Measurements from ENCODE around the gene INF2. TPM values are rescaled to one million over a fixed set of nuclear protein-coding genes. Genes with fewer than 3 reads are reported as not detected.

The INF2 gene
- total and polyA plus RNA-seq, 5 donors from 2014 or later = 4.2 to 74.3 (median 7.9) TPM

DNA sequence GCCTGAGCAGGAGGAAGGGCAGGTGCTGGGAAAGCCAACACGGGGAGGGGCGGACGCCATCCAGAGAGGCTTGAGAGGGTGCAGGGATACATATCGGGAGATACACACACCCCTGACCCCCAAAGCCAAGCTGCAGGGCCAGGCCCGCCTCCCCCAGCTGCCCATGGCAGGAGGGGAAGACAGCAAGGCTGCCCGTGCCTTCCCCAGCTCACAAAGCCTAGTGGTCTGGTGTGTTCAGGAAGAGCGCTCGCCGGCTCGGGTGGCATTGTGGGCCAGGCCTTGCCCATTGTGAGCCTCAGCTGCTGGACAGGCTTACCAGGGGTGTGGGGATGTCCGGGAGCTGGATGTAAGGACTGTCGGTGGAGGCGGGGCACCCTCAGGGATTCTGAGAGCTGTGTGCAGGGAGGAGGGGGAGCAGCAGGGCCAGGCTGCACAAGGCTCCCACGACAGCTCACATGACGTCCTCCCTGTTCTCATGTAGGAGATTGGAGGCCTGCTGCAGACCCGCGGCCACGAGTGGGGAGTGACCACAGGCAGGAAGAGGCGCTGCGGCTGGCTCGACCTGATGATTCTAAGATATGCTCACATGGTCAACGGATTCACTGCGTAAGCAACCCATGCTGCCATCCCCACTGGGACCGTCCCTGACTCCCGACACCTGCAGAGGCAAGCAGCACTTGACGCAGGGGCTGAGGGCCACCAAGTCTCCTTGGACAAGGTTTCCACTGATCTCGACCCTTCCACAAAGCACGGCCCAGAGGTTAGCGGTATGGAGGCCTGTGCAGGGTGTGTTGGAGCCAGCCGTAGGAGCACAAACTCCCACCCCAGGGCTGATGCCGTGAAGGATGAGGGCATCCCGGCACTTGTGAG is 53.4 kb downstream of the INF2 start:
- no peaks in the 10 kb centered on the region for H3K36me3 ChIP-seq (ENCODE audit: control insufficient read depth, insufficient read depth, low read length)
- peaks cover 0 to 6% (median 0%) of the 10 kb centered on the region in 4 donors for H3K4me1 Mint-ChIP-seq
- no peak overlapping the region for H3K4me3 Mint-ChIP-seq
- no peak overlapping the region for H3K4me3 ChIP-seq (ENCODE audit: low read depth, low read length)
- H3K27me3 ChIP-seq (ENCODE audit: control insufficient read depth, insufficient read depth, low read length) = no peaks in the 10 kb centered on the region
- no peak for DNase-seq
- peak overlapping the region in 1 of 3 donors; percentile 20 for H3K27ac Mint-ChIP-seq
- H3K4me1 ChIP-seq (ENCODE audit: control insufficient read depth, insufficient read depth, low read length, poor library complexity, severe bottlenecking) = peaks cover 6% of the 10 kb centered on the region
- peaks cover 7% of the 10 kb centered on the region for H3K36me3 Mint-ChIP-seq
- no peaks in the 10 kb centered on the region for H3K9me3 Mint-ChIP-seq
- no peaks in the 10 kb centered on the region for H3K9me3 ChIP-seq (ENCODE audit: control insufficient read depth in 2 of 2, low read length in 2 of 2)
- H3K27me3 Mint-ChIP-seq = no peaks in the 10 kb centered on the region
- no peak overlapping the region for H3K27ac ChIP-seq (ENCODE audit: insufficient read depth, low read length, poor library complexity, severe bottlenecking)
- ATAC-seq (ENCODE audit: low read depth in 2 of 2) = no peak

DNA sequence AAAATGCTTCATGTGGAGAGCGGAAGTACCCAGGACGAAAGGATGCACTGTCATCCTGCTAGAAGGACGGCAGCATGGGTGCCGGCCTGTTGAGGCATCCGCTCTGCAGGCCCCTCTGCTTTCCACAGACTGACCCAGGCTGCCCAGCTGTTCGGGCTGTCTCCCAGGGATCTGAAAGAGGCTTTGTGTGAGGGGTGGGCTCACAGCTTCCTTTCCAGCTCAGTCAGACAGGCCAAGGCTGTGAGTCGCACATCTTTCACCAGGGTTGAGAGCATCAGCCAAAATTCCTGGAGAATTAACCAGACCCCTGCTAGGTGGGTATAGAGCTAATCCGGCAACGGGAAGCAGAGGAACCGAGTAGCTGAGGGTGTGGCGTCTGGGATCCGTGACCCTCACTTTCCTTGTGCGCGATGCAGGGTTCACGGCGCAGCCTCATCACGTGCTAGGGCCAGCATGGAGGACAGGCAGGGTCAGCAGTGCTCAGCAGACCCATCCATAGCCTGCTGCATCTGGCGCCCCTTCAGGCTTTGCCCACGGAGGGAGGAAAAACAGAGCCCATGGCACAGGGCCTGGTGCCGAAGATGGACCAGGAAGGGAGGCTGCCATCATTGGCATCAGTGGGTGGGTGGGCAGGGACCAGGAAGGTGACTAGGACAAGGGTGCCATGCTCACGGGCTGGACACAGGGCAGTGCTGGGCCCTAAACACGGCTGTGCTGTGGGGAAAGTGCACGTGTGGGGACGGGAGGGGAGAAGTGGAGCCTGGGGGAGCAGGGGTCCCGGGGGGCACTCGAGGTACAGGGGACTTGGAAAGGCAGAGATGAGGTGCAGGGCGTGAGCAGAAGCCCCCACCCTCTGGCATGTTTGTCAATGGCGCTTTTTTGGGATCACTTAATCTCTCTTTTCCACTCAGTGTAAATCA is 54.3 kb downstream of the INF2 start:
- H3K27me3 ChIP-seq (ENCODE audit: control insufficient read depth, insufficient read depth, low read length) = no peaks in the 10 kb centered on the region
- Mint-ChIP-seq H3K4me3 (no peak overlapping the region), H3K27ac (peak overlapping the region in 2 of 3 donors; percentile 5 to 20), H3K9me3 (no peaks in the 10 kb centered on the region), H3K4me1 (peaks cover 0 to 6% (median 0%) of the 10 kb centered on the region in 4 donors), H3K27me3 (no peaks in the 10 kb centered on the region), H3K36me3 (peaks cover 7% of the 10 kb centered on the region)
- DNase-seq (no peak), ATAC-seq (ENCODE audit: low read depth in 2 of 2) (no peak)
- no peak overlapping the region for H3K27ac ChIP-seq (ENCODE audit: insufficient read depth, low read length, poor library complexity, severe bottlenecking)
- H3K36me3 ChIP-seq (ENCODE audit: control insufficient read depth, insufficient read depth, low read length) = no peaks in the 10 kb centered on the region
- H3K4me3 ChIP-seq (ENCODE audit: low read depth, low read length) = no peak overlapping the region
- no peaks in the 10 kb centered on the region for H3K9me3 ChIP-seq (ENCODE audit: control insufficient read depth in 2 of 2, low read length in 2 of 2)
- H3K4me1 ChIP-seq (ENCODE audit: control insufficient read depth, insufficient read depth, low read length, poor library complexity, severe bottlenecking) = peaks cover 6% of the 10 kb centered on the region

DNA sequence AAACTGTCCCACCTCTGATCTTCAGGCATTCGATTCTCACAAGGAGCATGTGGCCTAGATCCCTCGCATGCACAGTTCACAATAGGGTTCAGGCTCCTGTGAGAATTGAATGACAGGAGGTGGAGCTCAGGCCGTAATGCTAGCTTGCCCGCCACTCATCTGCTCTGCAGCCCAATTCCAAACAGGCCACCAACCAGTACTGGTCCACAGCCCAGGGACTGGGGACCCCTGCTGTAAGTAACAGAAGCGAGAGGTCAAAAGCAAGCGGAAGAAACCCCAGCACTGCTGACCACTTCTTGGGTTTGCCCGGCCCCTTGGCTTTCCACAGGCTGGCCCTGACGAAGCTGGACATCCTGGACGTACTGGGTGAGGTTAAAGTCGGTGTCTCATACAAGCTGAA is 55.1 kb downstream of the INF2 start:
- Histone ChIP-seq H3K4me3 (ENCODE audit: low read depth, low read length) (no peak overlapping the region), H3K27ac (ENCODE audit: insufficient read depth, low read length, poor library complexity, severe bottlenecking) (no peak overlapping the region), H3K9me3 (ENCODE audit: control insufficient read depth in 2 of 2, low read length in 2 of 2) (no peaks in the 10 kb centered on the region), H3K27me3 (ENCODE audit: control insufficient read depth, insufficient read depth, low read length) (no peaks in the 10 kb centered on the region), H3K4me1 (ENCODE audit: control insufficient read depth, insufficient read depth, low read length, poor library complexity, severe bottlenecking) (peaks cover 6% of the 10 kb centered on the region), H3K36me3 (ENCODE audit: control insufficient read depth, insufficient read depth, low read length) (no peaks in the 10 kb centered on the region)
- peaks cover 0 to 6% (median 0%) of the 10 kb centered on the region in 4 donors for H3K4me1 Mint-ChIP-seq
- no peak overlapping the region for H3K27ac Mint-ChIP-seq
- H3K9me3 Mint-ChIP-seq = no peaks in the 10 kb centered on the region
- H3K27me3 Mint-ChIP-seq = no peaks in the 10 kb centered on the region
- H3K4me3 Mint-ChIP-seq = no peak overlapping the region
- DNase-seq (no peak), ATAC-seq (ENCODE audit: low read depth in 2 of 2) (no peak)
- peaks cover 7% of the 10 kb centered on the region for H3K36me3 Mint-ChIP-seq

DNA sequence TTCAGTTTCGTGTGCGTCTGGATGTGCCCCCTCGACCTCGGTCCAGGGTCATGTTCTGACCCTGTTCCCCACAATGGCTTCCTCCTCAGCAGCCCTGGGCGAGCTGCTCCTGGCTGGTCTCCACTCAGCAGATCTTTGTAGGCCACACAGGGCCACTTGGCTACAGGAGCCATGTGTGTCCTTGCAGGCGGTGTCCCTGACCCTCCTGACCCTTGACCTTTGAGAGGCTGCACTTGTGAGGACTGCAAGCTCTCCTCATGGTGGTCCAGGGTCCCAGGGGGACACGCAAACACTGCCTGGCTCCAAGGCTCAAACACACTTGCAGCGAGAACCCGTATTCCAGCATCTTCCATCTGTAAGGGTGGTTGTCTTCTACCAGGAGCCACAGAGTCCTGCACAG is 56.0 kb downstream of the INF2 start:
- peaks cover 0 to 6% (median 0%) of the 10 kb centered on the region in 4 donors for H3K4me1 Mint-ChIP-seq
- H3K9me3 Mint-ChIP-seq = no peaks in the 10 kb centered on the region
- Histone ChIP-seq H3K4me3 (ENCODE audit: low read depth, low read length) (no peak overlapping the region), H3K36me3 (ENCODE audit: control insufficient read depth, insufficient read depth, low read length) (no peaks in the 10 kb centered on the region), H3K27me3 (ENCODE audit: control insufficient read depth, insufficient read depth, low read length) (no peaks in the 10 kb centered on the region), H3K9me3 (ENCODE audit: control insufficient read depth in 2 of 2, low read length in 2 of 2) (no peaks in the 10 kb centered on the region), H3K27ac (ENCODE audit: insufficient read depth, low read length, poor library complexity, severe bottlenecking) (no peak overlapping the region), H3K4me1 (ENCODE audit: control insufficient read depth, insufficient read depth, low read length, poor library complexity, severe bottlenecking) (peaks cover 6% of the 10 kb centered on the region)
- no peak overlapping the region for H3K27ac Mint-ChIP-seq
- H3K27me3 Mint-ChIP-seq = no peaks in the 10 kb centered on the region
- H3K4me3 Mint-ChIP-seq = no peak overlapping the region
- peaks cover 3% of the 10 kb centered on the region for H3K36me3 Mint-ChIP-seq
- DNase-seq (no peak), ATAC-seq (ENCODE audit: low read depth in 2 of 2) (no peak)

DNA sequence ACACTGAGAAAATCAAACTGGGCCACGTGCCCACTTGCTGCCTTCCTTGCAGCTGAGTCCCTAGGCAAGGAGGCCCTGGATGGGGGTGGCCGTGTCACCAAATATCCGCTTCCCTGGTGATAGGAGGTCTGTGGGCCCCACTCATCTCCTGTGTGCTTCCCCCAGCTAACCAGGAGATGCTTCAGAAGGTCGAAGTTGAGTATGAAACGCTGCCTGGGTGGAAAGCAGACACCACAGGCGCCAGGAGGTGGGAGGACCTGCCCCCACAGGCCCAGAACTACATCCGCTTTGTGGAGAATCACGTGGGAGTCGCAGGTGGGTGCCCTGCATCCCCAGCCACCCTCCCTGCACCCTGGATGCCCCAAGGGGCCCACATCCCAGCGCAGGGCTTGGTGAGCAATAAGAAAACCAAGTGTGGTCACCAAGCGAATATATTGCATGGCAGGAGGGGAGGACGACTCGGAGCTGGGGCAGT is 56.7 kb downstream of the INF2 start:
- no peak overlapping the region for H3K4me3 ChIP-seq (ENCODE audit: low read depth, low read length)
- peak overlapping the region in 1 of 4 donors; percentile 30 for H3K4me3 Mint-ChIP-seq
- ATAC-seq (ENCODE audit: low read depth in 2 of 2) = peak in 1 of 2 donors; percentile 30

DNA sequence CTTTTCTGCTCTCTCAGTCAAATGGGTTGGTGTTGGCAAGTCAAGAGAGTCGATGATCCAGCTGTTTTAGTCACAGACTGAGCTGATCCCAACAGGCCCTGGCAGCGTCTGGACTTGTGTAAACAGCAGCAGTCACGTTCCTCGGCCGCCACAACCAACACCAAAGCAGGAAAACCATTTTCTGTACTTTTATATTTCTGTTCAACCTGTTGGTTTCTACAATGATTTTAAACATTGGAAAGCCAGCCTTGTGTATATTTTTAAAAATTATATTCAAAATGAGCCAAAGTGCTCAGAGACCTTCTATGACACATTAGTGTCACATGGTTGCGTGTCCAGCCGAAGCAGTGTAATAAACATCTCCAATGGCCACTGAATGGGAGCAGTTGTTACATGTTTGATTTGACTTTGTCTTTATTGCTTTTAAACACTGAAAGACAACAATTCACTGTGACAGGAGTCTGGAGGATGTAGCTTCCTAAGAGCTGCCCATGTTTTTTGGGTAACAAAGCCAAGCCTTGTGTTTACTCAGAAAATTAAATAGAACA is 57.6 kb downstream of the INF2 start:
- ATAC-seq (ENCODE audit: low read depth in 2 of 2) (no peak), DNase-seq (no peak)
- Mint-ChIP-seq H3K36me3 (no peaks in the 10 kb centered on the region), H3K27me3 (no peaks in the 10 kb centered on the region), H3K27ac (no peak overlapping the region), H3K4me1 (peaks cover 0 to 11% (median 0%) of the 10 kb centered on the region in 4 donors), H3K9me3 (no peaks in the 10 kb centered on the region), H3K4me3 (no peak overlapping the region)
- H3K36me3 ChIP-seq (ENCODE audit: control insufficient read depth, insufficient read depth, low read length) = no peaks in the 10 kb centered on the region
- H3K27ac ChIP-seq (ENCODE audit: insufficient read depth, low read length, poor library complexity, severe bottlenecking) = no peak overlapping the region
- H3K4me3 ChIP-seq (ENCODE audit: low read depth, low read length) = no peak overlapping the region
- peaks cover 9% of the 10 kb centered on the region for H3K4me1 ChIP-seq (ENCODE audit: control insufficient read depth, insufficient read depth, low read length, poor library complexity, severe bottlenecking)
- no peaks in the 10 kb centered on the region for H3K9me3 ChIP-seq (ENCODE audit: control insufficient read depth in 2 of 2, low read length in 2 of 2)
- H3K27me3 ChIP-seq (ENCODE audit: control insufficient read depth, insufficient read depth, low read length) = no peaks in the 10 kb centered on the region

More for the DNA sequence above, 56.7 kb downstream of the INF2 start:
- Mint-ChIP-seq H3K36me3 (no peaks in the 10 kb centered on the region), H3K27ac (no peak overlapping the region), H3K4me1 (peaks cover 0 to 11% (median 0%) of the 10 kb centered on the region in 4 donors), H3K9me3 (no peaks in the 10 kb centered on the region), H3K27me3 (no peaks in the 10 kb centered on the region)
- H3K27ac ChIP-seq (ENCODE audit: insufficient read depth, low read length, poor library complexity, severe bottlenecking) = no peak overlapping the region
- H3K27me3 ChIP-seq (ENCODE audit: control insufficient read depth, insufficient read depth, low read length) = no peaks in the 10 kb centered on the region
- H3K4me1 ChIP-seq (ENCODE audit: control insufficient read depth, insufficient read depth, low read length, poor library complexity, severe bottlenecking) = peaks cover 6% of the 10 kb centered on the region
- peak in 1 of 3 donors; percentile 26 for DNase-seq
- H3K36me3 ChIP-seq (ENCODE audit: control insufficient read depth, insufficient read depth, low read length) = no peaks in the 10 kb centered on the region
- H3K9me3 ChIP-seq (ENCODE audit: control insufficient read depth in 2 of 2, low read length in 2 of 2) = no peaks in the 10 kb centered on the region

DNA sequence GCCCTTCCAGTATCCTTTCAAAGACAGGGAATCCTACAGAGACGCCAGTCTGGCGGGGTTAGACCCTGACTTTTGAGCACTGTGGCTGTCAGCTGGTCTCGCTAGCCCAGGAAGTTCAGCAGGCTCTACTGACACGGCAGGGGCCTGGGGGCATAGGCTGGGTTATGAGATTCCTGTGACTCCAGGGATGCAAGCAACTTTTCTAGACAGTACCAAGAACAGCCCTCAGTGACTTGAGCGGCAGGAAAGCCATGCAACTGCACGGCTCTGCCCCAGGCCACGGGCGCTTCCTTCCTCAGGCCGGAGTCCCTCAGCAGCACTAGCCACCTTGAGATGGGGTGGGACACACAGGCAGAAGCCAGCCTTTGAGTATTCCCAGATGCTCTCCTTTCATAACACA is 58.5 kb downstream of the INF2 start:
- no peak for DNase-seq
- H3K9me3 Mint-ChIP-seq = no peaks in the 10 kb centered on the region

More for the DNA sequence above, 58.5 kb downstream of the INF2 start:
- Histone ChIP-seq H3K27ac (ENCODE audit: insufficient read depth, low read length, poor library complexity, severe bottlenecking) (no peak overlapping the region), H3K9me3 (ENCODE audit: control insufficient read depth in 2 of 2, low read length in 2 of 2) (no peaks in the 10 kb centered on the region), H3K4me3 (ENCODE audit: low read depth, low read length) (no peak overlapping the region), H3K4me1 (ENCODE audit: control insufficient read depth, insufficient read depth, low read length, poor library complexity, severe bottlenecking) (peaks cover 13% of the 10 kb centered on the region), H3K27me3 (ENCODE audit: control insufficient read depth, insufficient read depth, low read length) (no peaks in the 10 kb centered on the region), H3K36me3 (ENCODE audit: control insufficient read depth, insufficient read depth, low read length) (no peaks in the 10 kb centered on the region)
- Mint-ChIP-seq H3K4me1 (peaks cover 0 to 18% (median 2%) of the 10 kb centered on the region in 4 donors), H3K27ac (peak overlapping the region in 1 of 3 donors; percentile 32), H3K4me3 (no peak overlapping the region), H3K36me3 (no peaks in the 10 kb centered on the region), H3K27me3 (no peaks in the 10 kb centered on the region)
- ATAC-seq (ENCODE audit: low read depth in 2 of 2) = no peak

All from CD4-positive, CD25-positive, alpha-beta regulatory T cell (primary cell).